ENCODE data around the gene ARHGAP31.

- TF ChIP-seq CTCF (IDR thresholded peaks at IDR 0.05) (no peak), POLR2AphosphoS5 (IDR thresholded peaks at IDR 0.05) (no peak)
Observed at GRCh38 chr3:119437691-119438258, 143.6 kb downstream of the ARHGAP31 start.

Data from gastroesophageal sphincter (tissue), 3 donors.